ENCODE data around the gene CDC7. TPM values are rescaled to one million over a fixed set of nuclear protein-coding genes. Genes with fewer than 3 reads are reported as not detected.

Gene CDC7
- total RNA-seq, 1 experiment from 2014 or later = 41.6 TPM

GRCh38 chr1:91545506-91546300, 45.1 kb downstream of the CDC7 start:
- Mint-ChIP-seq H3K36me3 (ENCODE audit: insufficient read depth in 1 of 3, low read depth in 3 of 3) (peaks cover 0 to 2% (median 0%) of the 10 kb centered on the region in 3 experiments; a peak in 1 of 7 replicates), H3K27ac (no peak overlapping the region; a peak in 1 of 7 replicates), H3K9me3 (no peaks in the 10 kb centered on the region; a peak in 1 of 5 replicates), H3K4me1 (no peaks in the 10 kb centered on the region; a peak in 1 of 4 replicates), H3K4me3 (no peak overlapping the region), H3K27me3 (ENCODE audit: low read depth) (no peaks in the 10 kb centered on the region; the same call in 1 of the 2 replicates)
- H3K4ac ChIP-seq (ENCODE audit: low read depth, low read length) = no peak overlapping the region
- H3K14ac ChIP-seq (ENCODE audit: insufficient read depth, low read length) = no peak overlapping the region
- H3K79me2 ChIP-seq (ENCODE audit: insufficient read depth, low read length) = no peaks in the 10 kb centered on the region
- no peaks in the 10 kb centered on the region for H4K20me1 ChIP-seq (ENCODE audit: control insufficient read depth, insufficient read depth, insufficient read length)
- H3K23me2 ChIP-seq (ENCODE audit: insufficient read length, low read depth, low read length, poor library complexity, severe bottlenecking) = no peaks in the 10 kb centered on the region
- H3K23ac ChIP-seq (ENCODE audit: insufficient read length, low read depth, low read length) = no peak overlapping the region
- no peak overlapping the region for H3K4me2 ChIP-seq (ENCODE audit: insufficient read depth, insufficient read length, low read length)
- H3K79me1 ChIP-seq (ENCODE audit: insufficient read depth, low read depth, low read length, poor library complexity, severe bottlenecking) = no peaks in the 10 kb centered on the region
- H3K4me1 ChIP-seq (ENCODE audit: insufficient read depth, low read length) = no peaks in the 10 kb centered on the region
- no peak overlapping the region for H4K91ac ChIP-seq (ENCODE audit: insufficient read length, low read depth, low read length)
- H2BK15ac ChIP-seq (ENCODE audit: low read depth, low read length) = no peak overlapping the region
- DNase-seq = no peak
- no peaks in the 10 kb centered on the region for H3K27me3 ChIP-seq (ENCODE audit: insufficient read depth, low read length)
- H3K9me3 ChIP-seq (ENCODE audit: control insufficient read depth, low read depth, low read length) = no peaks in the 10 kb centered on the region
- H4K5ac ChIP-seq (ENCODE audit: insufficient read length, low read depth, low read length) = no peak overlapping the region
- no peak overlapping the region for H2AK5ac ChIP-seq (ENCODE audit: insufficient read length, low read length)
- no peak overlapping the region for H2BK5ac ChIP-seq (ENCODE audit: insufficient read length, low read length)
- no peak overlapping the region for H2BK120ac ChIP-seq (ENCODE audit: low read depth, low read length, poor library complexity, severe bottlenecking)
- no peak overlapping the region for H3K56ac ChIP-seq (ENCODE audit: insufficient read length, low read depth, low read length)
- no peak overlapping the region for H2AFZ ChIP-seq (ENCODE audit: low read length)
- H3T11ph ChIP-seq (ENCODE audit: low read length) = no peak overlapping the region
- no peak overlapping the region for H3K9ac ChIP-seq (ENCODE audit: extremely low read depth, insufficient read length, low read length)
- no peak overlapping the region for H2BK20ac ChIP-seq (ENCODE audit: low read depth, low read length, poor library complexity, severe bottlenecking)
- no peak overlapping the region for H3K27ac ChIP-seq (ENCODE audit: insufficient read length, low read depth, low read length)
- no peak overlapping the region for H4K8ac ChIP-seq (replicated peaks; ENCODE audit: insufficient read length, low read depth, low read length)
- no peak overlapping the region for H3K18ac ChIP-seq (ENCODE audit: insufficient read length, low read depth, low read length)
- no peak for TF ChIP-seq CTCF (conservative IDR thresholded peaks at IDR 0.05)
- no peak overlapping the region for H2BK12ac ChIP-seq (ENCODE audit: insufficient read length, low read depth, low read length)
- no CpG with 5 or more reads among the region's 13 CpGs for WGBS (ENCODE audit: extremely low coverage, insufficient read length, low lambda C conversion rate)
